Subcutaneous adipose tissue (tissue), 4 donors: ENCODE results near the gene EZR. TPM values are rescaled to one million over a fixed set of nuclear protein-coding genes. Genes with fewer than 3 reads are reported as not detected.

ENCODE experiments used
- CTCF ChIP-seq: fragments of 450-650 bp; IDR thresholded peaks from one replicate; pipeline ENCODE4 v1.5.1; 2016; ENCODE audit warnings: low read depth, mild to moderate bottlenecking, control low read depth, antibody characterized with exemption, moderate library complexity
- total RNA-seq, 4 donors: library from RNA; depleted of rRNA; stranded (reverse); fragments of >200 nt; gene quantifications; one replicate each; pipeline ENCODE4 v1.1.0, GENCODE V29; 2016

The EZR gene
- total RNA-seq, 4 donors from 2014 or later: 28.6 to 40.3 (median 33.7) TPM

DNA sequence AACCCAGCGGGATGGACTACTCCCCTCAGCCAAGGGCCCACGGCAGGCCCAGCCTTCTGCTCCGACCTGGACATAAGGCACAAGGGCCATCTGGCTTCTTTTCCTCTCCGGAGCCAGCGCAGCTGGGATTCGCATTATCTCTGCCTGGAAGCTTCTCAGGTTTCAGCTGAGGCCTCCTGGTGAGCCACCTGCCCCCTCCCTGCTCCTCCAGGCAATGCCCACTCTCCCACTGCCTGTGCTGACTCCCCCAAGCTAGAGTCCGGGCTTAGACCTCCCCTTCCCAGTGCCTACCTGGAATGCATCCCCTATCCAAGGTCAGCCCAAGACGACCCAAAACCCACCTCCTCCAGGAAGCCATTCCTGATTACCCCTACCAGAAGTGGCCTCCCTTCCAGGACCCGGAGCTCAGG, 60.7 kb downstream of the EZR start:
- TF ChIP-seq CTCF: no peak

- TF ChIP-seq CTCF: no peak
Measured at GRCh38 chr6:158757753-158758090, 61.4 kb downstream of the EZR start.

- no peak for TF ChIP-seq CTCF
Measured at GRCh38 chr6:158756977-158757752, 62.0 kb downstream of the EZR start.

GRCh38 chr6:158756126-158756525, 63.0 kb downstream of the EZR start:
- no peak for TF ChIP-seq CTCF

- no peak for TF ChIP-seq CTCF
Measured at GRCh38 chr6:158755636-158756035, 63.5 kb downstream of the EZR start.

DNA sequence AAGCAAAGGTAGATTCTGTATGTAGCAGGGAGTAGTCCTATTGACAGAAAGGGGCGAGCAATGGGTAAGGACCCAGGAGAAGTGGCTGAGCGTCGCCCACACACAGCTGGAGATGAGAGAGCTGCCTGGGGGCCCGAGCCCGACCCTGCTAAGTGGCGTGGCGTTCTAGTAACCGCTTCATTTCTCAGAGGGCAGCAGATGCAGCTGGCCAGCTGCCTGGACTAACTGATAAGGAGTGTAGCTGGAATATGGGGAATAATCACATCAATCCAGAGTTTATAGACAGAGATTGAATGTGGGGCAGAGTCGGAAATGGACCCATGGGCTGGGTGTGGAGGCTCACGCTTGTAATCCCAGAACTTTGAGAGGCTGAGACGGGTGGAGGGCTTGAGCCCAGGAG, 64.4 kb downstream of the EZR start:
- no peak for TF ChIP-seq CTCF

DNA sequence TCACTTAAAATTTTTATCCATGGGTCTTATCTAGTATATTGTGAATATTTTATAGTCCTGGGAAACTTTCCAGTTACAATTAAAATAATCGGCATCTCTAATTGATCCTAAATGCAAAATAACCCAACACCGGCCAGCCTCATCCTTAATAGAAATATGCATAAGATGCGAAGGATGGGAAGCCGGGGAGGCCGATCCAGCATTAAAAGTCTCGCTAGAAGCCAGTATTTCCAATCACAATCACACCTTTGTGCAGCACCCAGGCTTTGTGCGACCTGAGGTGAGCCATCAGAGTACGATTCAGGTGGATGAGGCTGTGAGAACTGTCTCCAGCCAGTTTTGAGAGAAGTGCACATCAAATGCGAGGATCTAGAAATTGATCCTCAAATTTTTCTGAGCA, 65.4 kb downstream of the EZR start:
- no peak for TF ChIP-seq CTCF
